HUES6 (cell line): Measurements from ENCODE around the gene KLHDC7A.
"Not testable (repeated sequence)": the region's sequence is repeated elsewhere in the genome, so short reads cannot be mapped to it uniquely, and the experiment has no call there.

Source experiments
- H3K27ac ChIP-seq: 2 replicates; pipeline ENCODE4 v1.7.0; 2013; ENCODE audit warnings: low read depth, mild to moderate bottlenecking, low read length, inconsistent platforms
- H3K27me3 ChIP-seq: 2 replicates; pipeline ENCODE4 v1.6.1; 2013; ENCODE audit warnings: low read length; ENCODE audit not compliant: control insufficient read depth, insufficient read depth
- H3K36me3 ChIP-seq: 2 replicates; pipeline ENCODE4 v1.6.1; 2013; ENCODE audit warnings: low read length; ENCODE audit not compliant: control insufficient read depth, insufficient read depth
- H3K4me1 ChIP-seq: 2 replicates; pipeline ENCODE4 v1.6.1; 2013; ENCODE audit warnings: low read length; ENCODE audit not compliant: control insufficient read depth, insufficient read depth
- H3K4me3 ChIP-seq: 2 replicates; pipeline ENCODE4 v1.5.1; 2013; ENCODE audit warnings: low read depth, low read length
- H3K9ac ChIP-seq: one replicate; pipeline ENCODE4 v1.6.1; 2013; ENCODE audit warnings: mild to moderate bottlenecking, low read length
- H3K9me3 ChIP-seq: 2 replicates; pipeline ENCODE4 v1.6.1; 2013; ENCODE audit warnings: low read depth, low read length; ENCODE audit not compliant: control insufficient read depth, insufficient read depth

Gene KLHDC7A

DNA sequence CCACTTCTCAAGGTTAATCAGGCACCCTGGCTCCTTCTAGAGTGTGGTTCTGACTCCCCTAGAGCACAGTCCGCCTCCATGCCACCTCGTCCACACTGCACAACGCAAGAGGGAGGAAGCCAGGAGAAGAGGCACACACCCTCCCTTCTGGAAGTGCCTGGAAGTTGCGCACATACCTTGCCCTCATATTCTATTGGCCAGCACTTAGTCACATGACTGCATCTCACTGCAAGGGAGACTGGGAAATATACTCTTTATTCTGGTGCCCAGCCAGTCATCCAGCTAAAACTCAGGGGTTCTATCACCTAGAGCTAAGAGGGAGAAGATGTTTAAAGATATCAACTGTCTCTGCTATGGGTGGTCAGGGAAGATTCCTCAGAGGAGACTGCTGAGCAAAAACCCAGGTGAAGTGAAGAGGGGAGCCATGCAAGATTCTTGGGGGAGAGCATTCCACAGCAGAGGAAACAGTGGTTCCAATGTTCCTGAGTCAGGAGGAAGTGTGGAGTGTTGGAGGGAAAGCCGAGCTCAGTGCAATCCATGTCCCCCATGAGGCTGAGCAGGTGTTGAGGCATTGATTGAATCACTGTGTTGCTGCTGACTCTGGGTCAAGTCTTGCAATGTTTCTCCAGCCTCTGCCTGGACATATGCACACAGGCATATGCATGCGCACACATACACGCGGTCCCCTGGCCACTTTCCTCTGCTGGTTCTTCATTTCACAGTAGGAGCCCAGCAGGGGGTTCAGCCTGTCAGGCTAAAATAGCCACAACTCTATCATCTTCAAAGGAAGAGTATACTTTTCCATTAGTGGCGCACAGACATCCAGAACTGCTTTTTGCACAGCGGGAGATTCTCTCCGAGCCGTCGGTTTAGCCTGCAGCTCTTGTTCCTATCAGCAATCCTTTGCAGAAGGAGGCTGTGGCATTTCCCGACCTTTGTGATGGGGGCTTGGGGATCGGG lies 22.3 kb upstream of the KLHDC7A start:
- H3K27ac ChIP-seq = no peak overlapping the region
- H3K9ac ChIP-seq = no peak overlapping the region
- H3K36me3 ChIP-seq = no peaks in the 10 kb centered on the region
- H3K9me3 ChIP-seq = no peaks in the 10 kb centered on the region
- no peak overlapping the region for H3K4me3 ChIP-seq
- H3K4me1 ChIP-seq = no peaks in the 10 kb centered on the region
- H3K27me3 ChIP-seq = peaks cover 14% of the 10 kb centered on the region

- Histone ChIP-seq H3K36me3 (no peaks in the 10 kb centered on the region), H3K9ac (no peak overlapping the region), H3K27me3 (peaks cover 10% of the 10 kb centered on the region; the same call in 1 of the 2 replicates), H3K27ac (no peak overlapping the region), H3K4me3 (no peak overlapping the region), H3K4me1 (no peaks in the 10 kb centered on the region), H3K9me3 (no peaks in the 10 kb centered on the region)
These were observed 19.1 kb upstream of the KLHDC7A start for GRCh38 chr1:18461656-18462055.

GRCh38 chr1:18462517-18462916 lies 18.2 kb upstream of the KLHDC7A start:
- H3K4me3 ChIP-seq, H3K9ac ChIP-seq, H3K27ac ChIP-seq, H3K9me3 ChIP-seq, H3K36me3 ChIP-seq, H3K4me1 ChIP-seq: not testable (repeated sequence)
- H3K27me3 ChIP-seq = peaks cover 10% of the 10 kb centered on the region; the same call in 1 of the 2 replicates

DNA sequence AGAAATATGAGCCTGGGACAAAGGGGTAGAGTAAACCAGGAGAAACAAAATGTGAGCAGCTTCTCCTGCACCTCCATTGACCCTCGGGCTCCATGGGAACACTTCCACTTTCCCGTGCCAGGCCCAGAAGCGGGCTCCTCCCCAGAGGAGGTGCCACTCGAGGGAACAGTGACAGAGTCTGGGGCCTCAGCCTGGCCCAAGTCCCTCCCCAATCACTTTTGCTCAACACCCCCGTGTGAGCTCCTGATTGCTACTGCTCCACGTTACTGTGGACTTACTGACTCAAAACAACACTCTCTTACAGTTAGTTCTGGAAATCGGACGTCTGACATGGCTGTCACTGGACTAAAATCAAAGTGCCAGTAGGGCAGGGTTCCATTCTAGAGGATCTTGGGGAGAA lies 17.7 kb upstream of the KLHDC7A start:
- H3K27ac ChIP-seq = no peak overlapping the region
- H3K9me3 ChIP-seq = peaks cover 5% of the 10 kb centered on the region
- H3K27me3 ChIP-seq = peaks cover 10% of the 10 kb centered on the region; the same call in 1 of the 2 replicates
- H3K4me1 ChIP-seq = no peaks in the 10 kb centered on the region
- H3K9ac ChIP-seq = no peak overlapping the region
- H3K36me3 ChIP-seq = no peaks in the 10 kb centered on the region
- H3K4me3 ChIP-seq = no peak overlapping the region

DNA sequence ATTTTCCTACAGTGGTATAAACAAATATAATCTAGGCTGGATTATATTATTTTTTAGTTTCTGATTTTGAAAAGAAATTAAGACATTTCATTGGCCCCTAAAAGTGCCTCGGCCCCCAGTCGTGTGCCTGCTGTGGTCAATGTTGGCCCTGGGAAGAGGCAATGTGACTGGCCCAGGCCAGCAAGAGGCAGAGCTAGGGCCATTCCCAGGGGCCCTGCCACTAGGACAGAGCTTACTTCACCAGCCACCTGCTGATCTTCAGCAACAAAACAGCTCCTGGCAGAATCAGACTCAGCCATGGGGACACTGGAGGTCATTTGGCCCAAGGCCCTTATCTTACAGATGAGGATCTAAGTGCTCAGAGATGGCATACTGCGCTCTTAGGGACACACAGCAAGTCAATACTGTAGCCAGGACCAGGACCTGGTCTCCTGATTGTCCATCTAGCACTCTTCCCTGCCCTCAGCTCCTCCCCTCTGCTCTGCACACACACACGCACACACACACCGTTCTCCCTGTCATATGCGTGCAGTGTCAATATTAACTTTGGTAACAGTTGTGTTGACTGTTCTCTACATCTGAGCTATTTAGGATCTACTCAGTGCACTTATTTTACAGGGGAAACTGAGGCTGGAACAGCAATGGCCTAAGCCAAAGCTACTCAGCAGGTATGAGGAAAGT lies 16.6 kb upstream of the KLHDC7A start:
- Histone ChIP-seq H3K27me3 (peaks cover 9% of the 10 kb centered on the region; the same call in 1 of the 2 replicates), H3K4me3 (no peak overlapping the region), H3K9me3 (peaks cover 6% of the 10 kb centered on the region), H3K4me1 (no peaks in the 10 kb centered on the region), H3K27ac (no peak overlapping the region), H3K9ac (no peak overlapping the region), H3K36me3 (no peaks in the 10 kb centered on the region)

GRCh38 chr1:18464665-18465050 lies 16.1 kb upstream of the KLHDC7A start:
- peaks cover 6% of the 10 kb centered on the region for H3K9me3 ChIP-seq
- no peak overlapping the region for H3K9ac ChIP-seq
- no peak overlapping the region for H3K27ac ChIP-seq
- H3K4me1 ChIP-seq = no peaks in the 10 kb centered on the region
- H3K4me3 ChIP-seq = no peak overlapping the region
- H3K36me3 ChIP-seq = no peaks in the 10 kb centered on the region
- H3K27me3 ChIP-seq = peaks cover 4% of the 10 kb centered on the region; the same call in 1 of the 2 replicates

- Histone ChIP-seq H3K36me3 (no peaks in the 10 kb centered on the region), H3K4me3 (no peak overlapping the region), H3K9me3 (peaks cover 6% of the 10 kb centered on the region), H3K9ac (no peak overlapping the region), H3K27ac (no peak overlapping the region), H3K27me3 (no peaks in the 10 kb centered on the region), H3K4me1 (peaks cover 5% of the 10 kb centered on the region; the same call in 1 of the 2 replicates)
These were observed 14.1 kb upstream of the KLHDC7A start for GRCh38 chr1:18466676-18467075.

GRCh38 chr1:18468570-18468969 lies 12.2 kb upstream of the KLHDC7A start:
- Histone ChIP-seq H3K27me3 (no peaks in the 10 kb centered on the region), H3K36me3 (no peaks in the 10 kb centered on the region), H3K27ac (no peak overlapping the region), H3K4me1 (peaks cover 5% of the 10 kb centered on the region; the same call in 1 of the 2 replicates), H3K4me3 (no peak overlapping the region), H3K9ac (no peak overlapping the region), H3K9me3 (peaks cover 6% of the 10 kb centered on the region)

- Histone ChIP-seq H3K36me3 (no peaks in the 10 kb centered on the region), H3K9me3 (peaks cover 6% of the 10 kb centered on the region), H3K4me3 (no peak overlapping the region), H3K27ac (no peak overlapping the region), H3K9ac (no peak overlapping the region), H3K4me1 (peaks cover 5% of the 10 kb centered on the region; the same call in 1 of the 2 replicates), H3K27me3 (no peaks in the 10 kb centered on the region)
These were observed 11.2 kb upstream of the KLHDC7A start for GRCh38 chr1:18469514-18469913.

DNA sequence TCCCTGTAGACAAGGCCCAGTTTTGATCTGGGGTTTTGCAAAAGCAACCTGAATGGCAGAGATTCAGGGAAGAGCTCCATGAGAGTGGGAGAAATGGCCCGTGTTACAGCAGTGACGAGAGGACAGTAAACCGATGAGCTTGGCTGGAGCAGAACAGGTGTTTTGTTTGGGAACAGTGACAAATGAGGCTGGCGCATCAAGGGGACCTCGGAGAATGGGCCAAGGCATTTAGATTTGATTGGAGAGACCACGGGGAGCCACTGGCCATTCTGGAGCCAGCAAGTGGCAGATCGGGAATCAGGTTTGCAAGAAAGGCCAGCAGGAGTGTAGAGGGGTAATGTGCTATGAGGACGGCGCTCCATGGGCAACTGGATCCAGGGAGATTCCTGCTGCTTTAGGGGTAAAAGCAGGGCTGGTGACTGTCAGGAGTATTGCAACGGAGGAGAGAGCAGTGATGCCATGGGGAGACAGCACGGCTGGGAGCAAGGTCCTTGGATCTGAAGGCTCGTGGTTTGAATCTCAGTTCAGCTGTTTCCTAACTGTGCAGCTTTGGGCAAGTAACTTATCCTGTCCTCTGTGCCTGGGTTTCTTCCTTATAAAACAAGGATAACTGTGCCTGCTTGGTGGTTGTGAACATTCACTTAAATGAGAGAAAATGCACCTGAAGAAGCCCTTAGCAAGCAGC lies 9.9 kb upstream of the KLHDC7A start:
- Histone ChIP-seq H3K9ac (peak overlapping the region; percentile 20), H3K27me3 (no peaks in the 10 kb centered on the region), H3K4me3 (no peak overlapping the region), H3K27ac (no peak overlapping the region), H3K4me1 (peaks cover 8% of the 10 kb centered on the region), H3K9me3 (peaks cover 6% of the 10 kb centered on the region), H3K36me3 (no peaks in the 10 kb centered on the region)
